Activated CD8-positive, alpha-beta memory T cell treated with anti-CD3 and anti-CD28 coated beads, Interleukin-2, amount 50 U/mL, for 1 hour (primary cell): ENCODE results near the gene SPSB2.
"Not testable (repeated sequence)": the region's sequence is repeated elsewhere in the genome, so short reads cannot be mapped to it uniquely, and the experiment has no call there.

Experiments
- DNase-seq: peaks from one replicate; pipeline ENCODE4 v3.0.0-alpha.2; 2020; ENCODE audit errors: extremely low read depth

The SPSB2 gene

GRCh38 chr12:6902448-6902847, 29.3 kb upstream of the SPSB2 start:
- no peak for DNase-seq

- DNase-seq = no peak
Observed at GRCh38 chr12:6899837-6900519, 26.9 kb upstream of the SPSB2 start.

GRCh38 chr12:6899427-6899826, 26.3 kb upstream of the SPSB2 start:
- no peak for DNase-seq

- no peak for DNase-seq
Observed at GRCh38 chr12:6896846-6897435, 23.8 kb upstream of the SPSB2 start.

DNA sequence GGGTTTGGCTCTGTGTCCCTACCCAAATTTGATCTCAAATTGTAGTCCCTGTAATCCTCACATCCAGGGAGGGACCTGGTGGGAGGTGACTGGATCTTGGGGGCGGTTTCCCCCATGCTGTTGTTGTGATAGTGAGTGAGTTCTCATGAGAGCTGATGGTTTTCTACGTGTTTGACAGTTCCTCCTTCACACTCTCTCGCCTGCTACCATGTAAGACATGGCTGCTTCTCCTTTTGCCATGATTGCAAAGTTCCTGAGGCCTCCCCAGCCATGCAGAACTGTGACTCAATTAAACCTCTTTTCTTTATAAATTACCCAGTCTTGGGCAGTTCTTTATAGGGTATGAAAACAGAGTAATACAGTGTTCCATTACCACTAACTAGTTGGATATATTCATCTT, 21.2 kb upstream of the SPSB2 start:
- no peak for DNase-seq

DNA sequence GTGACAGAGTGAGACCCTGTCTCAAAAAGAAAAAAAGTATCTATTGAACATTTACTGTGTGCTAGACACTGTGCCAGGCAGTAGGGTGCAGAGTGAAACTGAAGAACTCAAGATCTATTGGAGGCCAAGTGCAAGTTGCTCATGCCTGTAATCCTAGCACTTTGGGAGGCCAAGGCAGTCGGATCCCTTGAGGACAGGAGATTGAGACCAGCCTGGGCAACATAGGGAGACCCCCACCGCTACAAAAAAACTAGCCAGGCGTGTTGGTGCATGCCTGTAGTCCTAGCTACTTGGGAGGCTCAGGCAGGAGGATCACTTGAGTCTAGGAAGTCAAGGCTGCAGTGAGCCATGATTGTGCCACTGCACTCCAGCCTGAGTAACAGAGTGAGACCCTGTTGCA, 19.6 kb upstream of the SPSB2 start:
- DNase-seq = not testable (repeated sequence)

GRCh38 chr12:6891646-6892001, 18.5 kb upstream of the SPSB2 start:
- DNase-seq = no peak

- peak; percentile 93 for DNase-seq
Observed at GRCh38 chr12:6890789-6891645, 17.9 kb upstream of the SPSB2 start.

DNA sequence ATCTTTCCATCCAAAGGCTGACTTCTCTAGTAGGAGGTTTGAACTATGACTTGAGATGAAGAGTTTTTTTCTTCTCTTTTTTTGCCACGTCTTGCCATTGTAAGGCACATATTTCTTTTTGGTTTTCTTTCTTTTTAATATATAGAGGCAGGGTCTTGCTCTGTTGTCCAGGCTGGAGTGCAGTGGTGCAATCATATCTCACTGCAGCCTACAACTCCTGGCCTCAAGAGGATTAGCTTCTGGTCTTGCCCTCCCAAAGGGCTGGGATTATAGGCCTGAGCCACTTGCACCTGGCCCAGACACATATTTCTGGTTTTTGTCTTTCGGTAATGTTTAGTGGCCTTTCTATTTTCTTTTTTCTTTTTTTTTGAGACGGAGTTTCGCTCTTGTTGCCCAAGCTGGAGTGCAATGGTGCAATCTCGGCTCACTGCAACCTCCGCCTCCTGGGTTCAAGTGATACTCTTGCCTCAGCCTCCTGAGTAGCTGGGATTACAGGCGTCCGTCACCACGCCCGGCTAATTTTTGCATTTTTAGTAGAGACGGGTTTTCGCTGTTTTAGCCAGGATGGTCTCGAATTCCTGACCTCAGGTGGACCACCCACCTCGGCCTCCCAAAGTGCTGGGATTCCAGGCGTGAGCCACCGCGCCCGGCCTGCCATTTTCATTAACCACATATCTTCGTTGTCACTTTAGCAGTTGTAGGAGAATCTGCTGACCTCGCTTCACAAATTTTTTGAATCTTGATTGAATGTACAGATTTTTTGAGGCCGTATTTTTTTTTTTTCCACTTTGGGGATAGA, 16.9 kb upstream of the SPSB2 start:
- DNase-seq = not testable (repeated sequence)

DNA sequence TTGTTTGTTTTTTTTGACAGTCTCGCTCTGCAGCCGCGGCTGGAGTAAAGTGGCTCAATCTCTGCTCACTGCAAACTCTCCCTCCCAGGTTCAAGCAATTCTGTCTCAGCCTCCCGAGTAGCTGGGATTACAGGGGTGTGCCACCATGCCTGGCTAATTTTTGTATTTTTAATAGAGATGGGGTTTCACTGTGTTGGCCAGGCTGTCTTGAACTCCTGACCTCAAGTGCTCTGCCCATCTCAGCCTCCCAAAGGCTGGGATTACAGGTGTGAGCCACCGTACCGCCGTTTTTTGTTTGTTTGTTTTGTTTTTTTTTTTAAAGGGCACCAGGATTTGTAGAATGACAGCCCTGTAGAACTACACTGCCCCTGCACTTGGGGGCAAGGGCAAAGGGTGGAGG, 15.7 kb upstream of the SPSB2 start:
- DNase-seq = not testable (repeated sequence)

DNA sequence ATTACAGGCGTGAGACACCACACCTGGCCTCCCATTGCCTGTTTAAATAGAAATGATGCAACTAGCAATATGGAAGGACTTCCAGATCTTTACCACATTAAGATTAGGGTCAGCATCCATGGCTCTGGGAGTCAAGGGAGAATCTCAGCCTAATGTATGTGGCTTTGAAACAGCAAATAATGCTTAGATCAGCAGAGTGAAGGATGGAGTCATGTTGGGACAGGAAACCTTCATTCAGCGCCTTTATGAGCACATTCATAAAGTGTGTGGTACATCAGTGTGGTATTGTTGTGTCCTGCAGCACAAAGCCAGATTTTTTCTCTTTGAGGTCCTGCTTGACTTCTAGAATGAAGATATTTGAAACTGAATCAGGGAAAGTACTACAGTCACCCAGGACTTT, 15.3 kb upstream of the SPSB2 start:
- no peak for DNase-seq

DNA sequence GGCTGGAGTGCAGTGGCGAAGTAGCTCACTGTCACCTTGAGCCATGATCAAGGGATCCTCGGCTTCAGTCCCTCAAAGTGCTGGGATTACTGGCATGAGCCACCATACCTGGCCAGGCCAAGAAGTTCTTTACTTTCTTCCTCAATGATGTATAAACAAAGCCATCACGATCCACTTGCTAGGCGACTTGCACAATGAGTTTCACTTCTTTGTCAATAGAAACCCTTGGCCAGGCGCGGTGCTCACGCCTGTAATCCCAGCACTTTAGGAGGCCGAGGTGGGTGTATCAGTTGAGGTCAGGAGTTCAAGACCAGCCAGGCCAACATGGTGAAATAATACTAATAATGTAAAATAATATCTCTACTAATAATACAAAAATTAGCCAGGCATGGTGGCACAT, 14.4 kb upstream of the SPSB2 start:
- no peak for DNase-seq

- DNase-seq = not testable (repeated sequence)
Observed at GRCh38 chr12:6886206-6886999, 13.3 kb upstream of the SPSB2 start.

- no peak for DNase-seq
Observed at GRCh38 chr12:6884539-6884938, 11.4 kb upstream of the SPSB2 start.

DNA sequence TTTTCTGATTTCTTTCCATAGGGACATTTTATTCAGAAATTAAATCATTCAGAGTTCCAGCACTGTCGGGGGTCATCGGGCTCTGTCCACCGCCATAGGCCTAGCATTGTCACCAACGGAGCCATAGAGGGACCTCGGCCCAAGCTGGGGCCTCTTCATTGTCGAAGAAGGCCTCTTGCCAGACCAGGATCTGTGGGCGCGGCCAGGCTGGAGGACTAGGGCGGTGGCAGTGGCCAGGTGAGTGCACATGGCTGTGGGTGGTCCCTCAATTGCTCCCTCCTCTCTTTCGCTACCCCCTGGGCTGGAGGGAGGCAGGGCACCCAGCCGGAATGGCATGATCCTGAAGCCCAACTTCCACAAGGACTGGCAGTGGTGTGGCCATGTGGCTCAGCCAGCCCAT, 10.6 kb upstream of the SPSB2 start:
- DNase-seq = no peak

DNA sequence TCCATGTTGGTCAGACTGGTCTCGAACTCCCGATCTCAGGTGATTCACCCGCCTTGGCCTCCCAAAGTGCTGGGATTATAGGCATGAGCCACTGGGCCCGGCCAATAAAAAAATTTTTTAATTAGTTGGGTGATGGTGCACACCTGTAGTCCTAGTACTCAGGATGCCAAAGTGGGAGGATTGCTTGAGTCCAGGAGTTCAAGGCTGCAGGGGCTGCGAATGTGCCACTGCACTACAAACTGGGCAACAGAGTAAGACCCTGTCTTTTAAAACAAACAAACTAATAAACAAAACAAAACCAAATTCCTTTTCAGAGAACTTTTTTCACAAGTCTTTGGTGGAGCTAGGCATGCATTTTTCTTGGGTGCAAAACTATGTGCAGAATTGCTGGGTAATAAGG, 10.1 kb upstream of the SPSB2 start:
- no peak for DNase-seq

DNA sequence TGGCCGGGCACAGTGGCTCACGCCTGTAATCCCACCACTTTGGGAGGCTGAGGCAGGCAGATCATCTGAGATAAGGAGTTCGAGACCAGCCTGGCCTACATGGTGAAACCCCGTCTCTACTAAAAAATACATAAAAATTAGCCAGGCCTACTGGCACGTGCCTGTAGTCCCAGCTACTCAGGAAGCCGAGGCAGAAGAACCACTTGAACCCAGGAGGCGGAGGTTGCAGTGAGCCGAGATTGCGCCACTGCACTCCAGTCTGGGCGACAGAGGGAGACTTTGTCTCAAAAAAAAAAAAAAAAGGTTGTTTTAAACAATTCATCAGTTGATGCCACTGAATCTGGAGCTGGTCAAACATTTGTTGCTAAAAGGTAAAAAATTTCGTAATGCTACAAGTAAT, 6.7 kb upstream of the SPSB2 start:
- DNase-seq = not testable (repeated sequence)

DNA sequence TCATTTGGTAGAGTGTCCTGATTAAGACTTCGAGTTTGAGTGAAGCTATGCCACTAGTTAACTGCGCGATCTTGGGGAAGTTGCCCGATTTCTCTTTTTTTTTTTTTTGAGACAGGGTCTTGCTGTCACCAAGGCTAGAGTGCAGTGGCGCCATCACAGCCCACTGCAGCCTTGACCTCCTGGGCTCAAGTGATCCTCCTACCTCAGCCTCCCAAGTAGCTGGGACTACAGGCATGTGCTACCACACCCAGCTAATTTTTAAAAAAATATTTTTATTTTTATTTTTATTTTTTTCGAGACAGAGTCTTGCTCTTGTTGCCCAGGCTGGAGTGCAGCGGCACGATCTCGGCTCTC, 889 bp upstream of the SPSB2 start:
- not testable (repeated sequence) for DNase-seq

GRCh38 chr12:6872073-6873048, 742 bp downstream of the SPSB2 start:
- DNase-seq = peak; percentile 43
